Measurements from ENCODE around the gene ACP5. TPM values are rescaled to one million over a fixed set of nuclear protein-coding genes. Genes with fewer than 3 reads are reported as not detected.

The ACP5 gene
- total RNA-seq, 1 donor from 2014 or later = 50.9 TPM

DNA sequence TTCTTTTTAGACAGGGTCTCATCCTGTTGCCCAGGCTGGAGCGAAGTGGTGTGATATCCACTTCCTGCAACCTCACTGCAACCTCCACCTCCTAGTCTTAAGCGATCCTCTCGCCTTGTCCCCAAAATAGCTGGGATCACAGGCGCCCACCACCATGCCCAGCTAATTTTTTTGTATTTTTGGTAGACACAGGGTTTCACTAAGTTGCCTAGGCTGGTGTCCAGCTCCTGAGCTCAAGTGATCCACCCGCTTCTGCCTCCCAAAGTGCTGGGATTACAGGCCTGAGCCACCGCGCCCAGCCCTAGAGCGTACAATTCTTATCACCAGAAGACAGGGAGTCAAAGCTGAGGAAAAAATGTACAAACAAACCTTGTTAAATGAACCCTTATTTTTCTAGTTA lies 13.9 kb downstream of the ACP5 start:
- Mint-ChIP-seq H3K9me3 (no peaks in the 10 kb centered on the region), H3K27me3 (no peaks in the 10 kb centered on the region), H3K4me3 (no peak overlapping the region), H3K4me1 (peaks cover 78% of the 10 kb centered on the region), H3K36me3 (ENCODE audit: low read depth) (peaks cover 9% of the 10 kb centered on the region), H3K27ac (peak overlapping the region; percentile 64)
- intact Hi-C loops (cut with micrococcal nuclease) = no loop called here
- ATAC-seq (ENCODE audit: low read depth) (no peak), DNase-seq (no peak)
- CTCF ChIA-PET = interaction anchor here (1.4 kb wide), 1 partner anchor 22 kb away, joined by 4 read pairs; no protein-coding TSS in a partner anchor
- TF ChIP-seq, protein P1, sequence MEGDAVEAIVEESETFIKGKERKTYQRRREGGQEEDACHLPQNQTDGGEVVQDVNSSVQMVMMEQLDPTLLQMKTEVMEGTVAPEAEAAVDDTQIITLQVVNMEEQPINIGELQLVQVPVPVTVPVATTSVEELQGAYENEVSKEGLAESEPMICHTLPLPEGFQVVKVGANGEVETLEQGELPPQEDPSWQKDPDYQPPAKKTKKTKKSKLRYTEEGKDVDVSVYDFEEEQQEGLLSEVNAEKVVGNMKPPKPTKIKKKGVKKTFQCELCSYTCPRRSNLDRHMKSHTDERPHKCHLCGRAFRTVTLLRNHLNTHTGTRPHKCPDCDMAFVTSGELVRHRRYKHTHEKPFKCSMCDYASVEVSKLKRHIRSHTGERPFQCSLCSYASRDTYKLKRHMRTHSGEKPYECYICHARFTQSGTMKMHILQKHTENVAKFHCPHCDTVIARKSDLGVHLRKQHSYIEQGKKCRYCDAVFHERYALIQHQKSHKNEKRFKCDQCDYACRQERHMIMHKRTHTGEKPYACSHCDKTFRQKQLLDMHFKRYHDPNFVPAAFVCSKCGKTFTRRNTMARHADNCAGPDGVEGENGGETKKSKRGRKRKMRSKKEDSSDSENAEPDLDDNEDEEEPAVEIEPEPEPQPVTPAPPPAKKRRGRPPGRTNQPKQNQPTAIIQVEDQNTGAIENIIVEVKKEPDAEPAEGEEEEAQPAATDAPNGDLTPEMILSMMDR (IDR thresholded peaks at IDR 0.05) = no peak
- POLR2A ChIA-PET = interaction anchor here (0.5 to 3.1 kb wide), 7 partner anchors 11 to 208 kb away, joined by 3 to 29 read pairs (median 3); no protein-coding TSS in a partner anchor

DNA sequence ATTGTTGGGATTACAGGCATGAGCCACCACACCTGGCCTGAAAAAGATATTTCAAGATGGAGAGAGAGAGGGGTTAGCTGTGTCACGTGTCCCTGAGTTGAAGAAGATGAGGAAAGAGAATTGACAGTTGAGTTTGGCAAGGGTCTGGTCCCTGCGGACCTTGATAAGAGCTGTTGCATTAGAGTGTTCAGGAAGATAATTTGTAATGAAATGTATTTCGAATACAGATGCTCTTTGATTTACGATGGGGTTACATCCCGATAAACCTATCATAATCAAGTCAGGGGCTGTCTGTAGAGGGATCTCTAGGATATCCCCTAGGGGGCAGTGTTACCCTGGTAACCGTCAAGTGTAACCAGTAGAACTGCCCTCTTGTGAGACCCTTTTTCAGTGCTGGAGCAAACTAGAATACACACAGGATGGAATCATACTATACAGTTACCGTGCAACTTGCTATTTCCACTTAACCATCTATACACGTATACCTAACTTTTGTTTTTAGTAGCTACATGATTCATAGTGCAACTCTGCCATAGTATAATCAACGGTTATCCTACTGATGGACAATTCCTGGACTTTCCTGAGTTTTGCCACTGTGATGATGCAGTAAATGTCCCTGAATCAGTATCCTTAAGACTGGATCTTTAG lies 16.9 kb downstream of the ACP5 start:
- intact Hi-C loops (cut with micrococcal nuclease) = loop anchor here (1.0 kb wide), 5 partner anchors 8 to 254 kb away; partner anchors contain the start of genes ECSIT and ZNF440
- ATAC-seq (ENCODE audit: low read depth) (peak; percentile 47), DNase-seq (no peak)
- H3K36me3 Mint-ChIP-seq (ENCODE audit: low read depth) = peaks cover 15% of the 10 kb centered on the region
- TF ChIP-seq, protein P1 (IDR thresholded peaks at IDR 0.05) = no peak
- H3K4me3 Mint-ChIP-seq = peak overlapping the region; percentile 78
- H3K9me3 Mint-ChIP-seq = no peaks in the 10 kb centered on the region
- H3K4me1 Mint-ChIP-seq = peaks cover 78% of the 10 kb centered on the region
- ChIA-PET POLR2A (interaction anchor here (0.5 to 4.1 kb wide), 9 partner anchors 8 to 822 kb away, joined by 3 to 81 read pairs (median 5); partner anchors contain the start of genes ACP5, ECSIT, SWSAP1 and ZNF627), CTCF (interaction anchor here (0.8 to 4.1 kb wide), 10 partner anchors 14 to 180 kb away, joined by 3 to 70 read pairs (median 3); no protein-coding TSS in a partner anchor)
- peak overlapping the region; percentile 84 for H3K27ac Mint-ChIP-seq
- H3K27me3 Mint-ChIP-seq = no peaks in the 10 kb centered on the region

DNA sequence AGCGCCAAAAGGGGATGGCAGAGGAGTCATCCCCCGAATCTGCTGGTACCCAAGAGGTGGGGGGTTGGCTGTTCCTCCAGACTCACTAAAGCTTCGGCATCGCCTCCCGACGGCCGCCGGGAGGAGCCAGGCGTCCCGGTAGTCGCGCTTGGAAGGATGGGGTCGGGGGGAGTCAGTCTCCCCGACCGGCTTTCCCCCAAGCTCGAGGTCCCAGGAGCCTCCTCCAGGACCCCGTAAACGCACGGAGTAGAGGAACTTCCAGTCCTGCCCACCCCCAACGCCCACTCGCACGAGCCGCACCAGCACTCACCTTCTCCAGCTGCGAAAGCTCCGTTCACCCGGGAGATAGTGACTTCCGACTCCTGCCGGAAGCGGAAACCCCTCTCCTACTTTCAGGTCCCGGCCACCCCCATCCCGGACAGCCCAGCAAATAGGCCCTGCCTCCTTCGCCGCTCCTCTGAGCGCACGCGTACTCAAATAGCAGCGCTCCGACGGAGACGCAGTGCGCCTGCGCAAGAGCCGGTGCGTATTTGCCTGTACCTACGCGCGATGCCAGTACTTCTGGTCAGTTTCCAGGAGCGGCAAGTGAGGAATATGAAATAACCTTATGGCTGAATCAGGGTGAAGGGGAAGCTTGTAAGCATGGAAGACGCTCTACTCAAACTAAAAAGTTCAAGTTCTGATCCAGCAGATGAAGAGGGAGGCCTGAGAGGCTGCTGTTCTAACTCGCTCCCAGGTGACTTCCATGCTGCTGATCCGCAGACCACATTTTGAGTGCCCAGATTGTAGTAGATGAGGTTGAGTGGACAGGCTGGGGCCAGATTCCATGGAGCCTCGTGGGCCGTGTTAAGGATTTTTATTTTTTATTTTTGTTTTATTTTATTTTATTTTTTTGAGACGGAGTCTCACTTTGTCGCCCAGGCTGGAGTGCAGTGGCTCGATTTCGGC lies 18.3 kb downstream of the ACP5 start, which contains the start of gene ELOF1:
ELOF1 (minus strand) TSS at position 350 of the 948 bp plus-strand sequence. CDS start 4,883 bp downstream, outside the sequence.
- Mint-ChIP-seq H3K36me3 (ENCODE audit: low read depth) (peaks cover 22% of the 10 kb centered on the region), H3K4me3 (peak within 1 kb of the TSS; percentile 98), H3K4me1 (peaks cover 72% of the 10 kb centered on the region), H3K27ac (peak within 1 kb of the TSS; percentile 93), H3K9me3 (no peaks in the 10 kb centered on the region), H3K27me3 (no peaks in the 10 kb centered on the region)
- ATAC-seq (ENCODE audit: low read depth) (peak; percentile 86), DNase-seq (peak; percentile 88)
- CTCF ChIA-PET = interaction anchor here (1.1 to 4.1 kb wide), 5 partner anchors 23 to 184 kb away, joined by 3 to 70 read pairs (median 8); no protein-coding TSS in a partner anchor
- POLR2A ChIA-PET = interaction anchor here (0.6 to 4.1 kb wide), 19 partner anchors 9 to 299 kb away, joined by 3 to 81 read pairs (median 5); partner anchors contain the start of genes ECSIT, SWSAP1, ZNF627 and ZNF653
- intact Hi-C loops (cut with micrococcal nuclease) = loop anchor here (1.0 kb wide), 2 partner anchors 23 to 54 kb away; partner anchors contain the start of gene ZNF653
- TF ChIP-seq, protein P1 (IDR thresholded peaks at IDR 0.05) = no peak

DNA sequence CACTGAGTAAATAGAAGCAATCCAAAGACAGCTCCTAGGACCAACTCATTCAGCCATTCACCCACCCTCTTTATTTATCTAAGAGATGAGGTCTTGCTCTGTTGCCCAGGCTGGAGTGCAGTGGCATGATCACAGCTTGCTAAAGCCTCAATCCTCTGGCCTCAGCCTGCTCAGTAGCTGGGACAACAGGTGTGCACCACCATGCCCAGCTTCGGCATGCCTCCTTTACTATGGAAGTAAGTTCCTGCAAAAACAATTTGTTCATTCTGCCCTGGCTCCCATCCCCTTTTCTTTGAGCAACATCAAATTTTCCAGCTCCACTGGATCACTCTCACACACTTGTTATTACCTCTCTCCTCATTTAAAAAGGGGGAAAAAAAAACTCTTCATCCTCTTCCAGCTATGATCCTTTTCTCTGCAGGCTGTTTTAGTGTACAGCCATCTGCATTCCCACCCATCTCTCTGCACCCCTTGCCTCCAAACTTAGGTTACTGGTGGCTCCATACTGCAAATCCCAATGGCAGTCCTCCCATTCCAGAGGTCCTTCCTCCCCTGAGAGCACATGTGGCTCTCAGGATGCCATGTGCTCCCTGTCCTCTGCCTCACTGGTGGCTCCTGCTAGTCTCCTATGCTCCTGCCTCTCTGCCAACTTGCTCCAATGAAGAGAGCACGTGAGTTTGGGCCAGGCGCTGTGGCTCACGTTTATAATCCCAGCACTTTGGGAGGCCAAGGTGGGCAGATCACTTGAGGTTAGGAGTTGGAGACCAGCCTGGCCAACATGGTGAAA lies 20.6 kb downstream of the ACP5 start:
- Mint-ChIP-seq H3K4me1 (peaks cover 71% of the 10 kb centered on the region), H3K9me3 (no peaks in the 10 kb centered on the region), H3K36me3 (ENCODE audit: low read depth) (peaks cover 41% of the 10 kb centered on the region), H3K4me3 (peak overlapping the region; percentile 11), H3K27me3 (no peaks in the 10 kb centered on the region), H3K27ac (peak overlapping the region; percentile 51)
- TF ChIP-seq, protein P1 (IDR thresholded peaks at IDR 0.05) = no peak
- ChIA-PET POLR2A (interaction anchor here (0.6 to 4.1 kb wide), 6 partner anchors 12 to 720 kb away, joined by 3 to 81 read pairs (median 4); no protein-coding TSS in a partner anchor), CTCF (interaction anchor here (4.1 kb wide), 1 partner anchor 28 kb away, joined by 70 read pairs; no protein-coding TSS in a partner anchor)
- intact Hi-C loops (cut with micrococcal nuclease) = no loop called here
- ATAC-seq (ENCODE audit: low read depth) = no peak
- no peak for DNase-seq

All from activated B cell treated with CpG ODN at 0.5 μM for 24 hours (primary cell).